Endothelial cell of umbilical vein (primary cell): ENCODE data around the gene HTT-AS. TPM values are rescaled to one million over a fixed set of nuclear protein-coding genes. Genes with fewer than 3 reads are reported as not detected.

ENCODE experiments used
- BruUV-seq: library from RNA; stranded (reverse); fragments of 400-500 nt; replicated peaks from 2 replicates; lab custom pipeline; 2021; lab: Mats Ljungman, UMichigan
- CTCF ChIA-PET: fragments of 300-600, 350-600 bp; sonication (Branson Sonifier 250); formaldehyde crosslinking; loops from one replicate; lab custom pipeline; 2021; ENCODE audit warnings: antibody characterized with exemption, inconsistent platforms; lab: Charles Lee
- POLR2A ChIA-PET: fragments of 300-600, 350-600 bp; sonication (Branson Sonifier 250); formaldehyde crosslinking; loops from one replicate; lab custom pipeline; 2021; ENCODE audit warnings: antibody characterized with exemption, inconsistent platforms; lab: Charles Lee
- DNase-seq: peaks from one replicate; pipeline ENCODE4 v3.0.0-alpha.2; 2011; ENCODE audit warnings: low read depth, low spot score
- FAIRE-seq: peaks from 2 replicates; lab custom pipeline; 2011; peaks lifted over from hg19 to GRCh38; lab: Jason Lieb, UNC
- H2AFZ ChIP-seq: 2 replicates; pipeline ENCODE4 v1.6.0; 2012; ENCODE audit warnings: low read depth, low read length, control low read depth, inconsistent platforms
- H3K27ac ChIP-seq: 2 replicates; pipeline ENCODE4 v1.5.1; 2011; ENCODE audit warnings: low read depth, mild to moderate bottlenecking, control low read depth, low read length, moderate library complexity; ENCODE audit not compliant: insufficient read depth
- H3K27me3 ChIP-seq, 2 experiments: 2 replicates each; pipeline versions ENCODE4 v1.6.0 to v1.6.1; 2011; ENCODE audit warnings: low read length in 2 of 2, mixed read lengths in 1 of 2; ENCODE audit not compliant: control insufficient read depth in 2 of 2, insufficient read depth in 2 of 2
- H3K36me3 ChIP-seq, 2 experiments: 2 replicates in 1 of 2; 3 replicates in 1 of 2; pipeline ENCODE4 v1.5.1; 2011; ENCODE audit warnings: low read length in 2 of 2, mild to moderate bottlenecking in 1 of 2, moderate library complexity in 1 of 2; ENCODE audit not compliant: control insufficient read depth in 2 of 2, insufficient read depth in 2 of 2; ENCODE audit errors: extremely low read depth in 1 of 2
- H3K4me1 ChIP-seq: 3 replicates; pipeline ENCODE4 v1.5.1; 2011; ENCODE audit warnings: mild to moderate bottlenecking, low read length; ENCODE audit not compliant: control insufficient read depth, insufficient read depth; ENCODE audit errors: extremely low read depth
- H3K4me2 ChIP-seq: 2 replicates; pipeline ENCODE4 v1.6.1; 2011; ENCODE audit warnings: low read length, control low read depth, mixed read lengths; ENCODE audit not compliant: insufficient read depth
- H3K4me3 ChIP-seq, 3 experiments: fragments of 200-600 bp in 1 of 3; sonication (generic), shearing (Covaris generic) in 1 of 3; replicated peaks in 1 of 3; 2 replicates each; pipeline ENCODE4 v1.5.1; 2011 to 2016; ENCODE audit warnings: control low read depth in 3 of 3, low read length in 3 of 3, mild to moderate bottlenecking in 2 of 3, inconsistent platforms in 1 of 3, low read depth in 1 of 3, moderate library complexity in 1 of 3; ENCODE audit not compliant: insufficient read depth in 1 of 3
- H3K79me2 ChIP-seq: 2 replicates; pipeline ENCODE4 v1.6.0; 2012; ENCODE audit warnings: low read length, inconsistent platforms; ENCODE audit not compliant: control insufficient read depth, insufficient read depth
- H3K9ac ChIP-seq: replicated peaks from 2 replicates; pipeline ENCODE3; 2011; ENCODE audit warnings: low read length, control low read depth; ENCODE audit not compliant: insufficient read depth; ENCODE audit errors: extremely low read depth
- H3K9me1 ChIP-seq: replicated peaks from 3 replicates; pipeline ENCODE4 v1.6.0; 2011; ENCODE audit warnings: mild to moderate bottlenecking, low read length; ENCODE audit not compliant: control insufficient read depth, insufficient read depth; ENCODE audit errors: extremely low read depth
- H3K9me3 ChIP-seq: replicated peaks from 2 replicates; pipeline ENCODE4 v1.5.1; 2012; ENCODE audit warnings: low read length, inconsistent platforms; ENCODE audit not compliant: control insufficient read depth, insufficient read depth
- H4K20me1 ChIP-seq: replicated peaks from 2 replicates; pipeline ENCODE3; 2011; ENCODE audit warnings: mild to moderate bottlenecking, low read length; ENCODE audit not compliant: control insufficient read depth, insufficient read depth; ENCODE audit errors: extremely low read depth
- EZH2 ChIP-seq: IDR thresholded peaks from 2 replicates; pipeline ENCODE4 v1.6.1; 2012; ENCODE audit warnings: borderline replicate concordance, low read depth, mild to moderate bottlenecking, moderate library complexity, low read length, inconsistent platforms; ENCODE audit not compliant: severe bottlenecking
- FOS ChIP-seq: IDR thresholded peaks from 2 replicates; pipeline ENCODE4 v1.6.1; 2011; ENCODE audit warnings: mild to moderate bottlenecking, low read length, moderate library complexity, borderline replicate concordance; ENCODE audit not compliant: insufficient read depth
- GATA2 ChIP-seq: IDR thresholded peaks from 2 replicates; pipeline ENCODE4 v1.7.0; 2011; ENCODE audit warnings: low read depth, mild to moderate bottlenecking, moderate library complexity, mixed read lengths, low read length; ENCODE audit not compliant: insufficient read length, insufficient read depth
- JUN ChIP-seq: IDR thresholded peaks from 2 replicates; pipeline ENCODE4 v1.6.1; 2011; ENCODE audit warnings: borderline replicate concordance, low read depth; ENCODE audit not compliant: insufficient read length, insufficient read depth
- MYC ChIP-seq: IDR thresholded peaks from one replicate; pipeline ENCODE4 v1.6.1; 2011; ENCODE audit warnings: mild to moderate bottlenecking, low read depth, low read length
- POLR2A ChIP-seq: IDR thresholded peaks from 2 replicates; pipeline ENCODE4 v1.6.1; 2012; ENCODE audit warnings: low read depth, mild to moderate bottlenecking, control low read depth, low read length
- POLR2AphosphoS5 ChIP-seq: IDR thresholded peaks from 2 replicates; pipeline ENCODE4 v1.6.1; 2012; ENCODE audit warnings: low read depth, mild to moderate bottlenecking, control low read depth, low read length, moderate library complexity; ENCODE audit not compliant: insufficient read depth
- dilution Hi-C: fragments of 300-500 bp; cut with MboI; formaldehyde crosslinking; loops from one replicate; pipeline ENCODE4 v1.15.0; 2019; ENCODE audit warnings: low sequenced_read_pairs; ENCODE audit not compliant: extremely low pct_ligation_motif_present
- intact Hi-C: fragments of 100-400 bp; cut with micrococcal nuclease; formaldehyde crosslinking; loops from one replicate; pipeline ENCODE4 v1.10.0; 2022
- polyA plus RNA-seq, 4 experiments: library from polyadenylated mRNA; depleted of rRNA in 3 of 4; stranded (reverse) in 3 of 4; unstranded in 1 of 4; fragments of >200 nt; gene quantifications; 2 replicates each; pipeline versions ENCODE4 v1.2.1 to v1.2.3, GENCODE V29; 2011 to 2012; ENCODE audit warnings: missing spikeins in 1 of 4
- total RNA-seq: library from RNA; stranded (reverse); gene quantifications from 2 replicates; pipeline ENCODE4 v1.2.3, GENCODE V29; 2021
- TF ChIP-seq, protein P1 (sequence below): IDR thresholded peaks from 2 replicates; pipeline ENCODE4 v1.6.1; 2011; ENCODE audit not compliant: insufficient read depth, insufficient read length
- TF ChIP-seq, protein P2 (sequence below), 2 donors: IDR thresholded peaks; 1 replicate in 1 of 2; 2 replicates in 1 of 2; pipeline ENCODE4 v1.5.1; 2011; ENCODE audit warnings: low read length in 2 of 2, mild to moderate bottlenecking in 2 of 2, moderate library complexity in 2 of 2, control low read depth in 1 of 2, inconsistent platforms in 1 of 2, low read depth in 1 of 2; ENCODE audit not compliant: insufficient read depth in 1 of 2; ENCODE audit errors: extremely low read depth in 1 of 2

Gene HTT-AS
- total and polyA plus RNA-seq, 2 donors (not counting 3 experiments of a cell fraction or from before 2014, with no cell fraction given): not detected

DNA sequence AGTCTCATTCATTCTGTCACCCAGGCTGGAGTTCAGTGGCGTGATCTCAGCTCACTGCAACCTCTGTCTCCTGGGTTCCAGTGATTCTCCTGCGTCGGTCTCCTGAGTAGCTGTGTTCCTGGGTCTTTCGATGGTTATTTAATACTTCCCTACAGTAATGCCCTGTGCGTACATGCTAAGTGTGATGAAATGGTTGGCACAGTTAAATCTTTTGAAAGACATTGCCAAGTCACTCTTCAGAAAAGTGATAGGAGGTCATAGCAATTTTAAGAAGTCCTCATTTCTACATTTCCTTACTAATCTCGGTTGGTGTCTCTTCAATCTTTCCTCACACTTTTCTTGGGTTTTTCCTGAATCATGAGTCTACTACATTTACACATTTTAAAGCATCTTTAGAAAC is 14.4 kb downstream of the HTT-AS start:
- CTCF ChIA-PET: interaction anchor here (0.7 to 2.1 kb wide), 2 partner anchors 13 to 415 kb away, joined by 3 to 6 read pairs; no protein-coding TSS in a partner anchor
- no peak for DNase-seq
- FAIRE-seq: no peak

DNA sequence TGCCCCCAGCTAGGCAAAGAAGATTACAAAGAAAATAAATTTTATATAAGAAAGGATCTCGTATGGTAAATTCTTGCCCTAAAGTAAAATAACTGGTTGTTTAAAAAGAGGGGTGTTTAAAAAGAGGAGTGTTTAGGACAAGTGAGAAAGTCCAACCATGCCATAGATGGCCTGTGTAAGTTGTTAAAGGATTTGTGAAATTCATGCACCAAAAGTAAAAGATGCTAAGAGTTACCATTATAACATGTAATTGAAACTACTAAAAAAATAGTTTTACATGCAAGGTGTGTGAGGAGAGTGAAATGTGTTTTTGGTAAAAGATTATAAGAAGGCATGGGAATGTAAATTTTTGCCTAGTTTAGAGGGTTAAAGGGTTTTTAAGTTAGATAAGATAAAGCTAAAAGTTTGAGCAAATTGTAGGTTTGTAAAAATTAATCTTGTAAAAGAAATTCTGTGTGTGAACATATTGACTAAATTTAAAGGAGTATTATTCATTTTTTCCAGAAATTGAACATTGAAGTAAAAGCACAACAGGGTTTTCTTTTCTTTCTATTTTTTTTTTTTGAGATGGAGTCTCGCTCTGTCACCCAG is 20.1 kb downstream of the HTT-AS start:
- FAIRE-seq (no peak), DNase-seq (no peak)
- H3K27me3 ChIP-seq: no peaks in the 10 kb centered on the region
- H2AFZ ChIP-seq: no peak overlapping the region
- no peak overlapping the region for H3K27ac ChIP-seq
- no peaks in the 10 kb centered on the region for H3K36me3 ChIP-seq
- POLR2A ChIA-PET: no interaction called here
- TF ChIP-seq GATA2 (no peak), FOS (no peak), JUN (no peak), POLR2AphosphoS5 (no peak), POLR2A (no peak), MYC (no peak), EZH2 (no peak)
- TF ChIP-seq, protein P1, sequence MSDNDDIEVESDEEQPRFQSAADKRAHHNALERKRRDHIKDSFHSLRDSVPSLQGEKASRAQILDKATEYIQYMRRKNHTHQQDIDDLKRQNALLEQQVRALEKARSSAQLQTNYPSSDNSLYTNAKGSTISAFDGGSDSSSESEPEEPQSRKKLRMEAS: no peak
- TF ChIP-seq, protein P2, sequence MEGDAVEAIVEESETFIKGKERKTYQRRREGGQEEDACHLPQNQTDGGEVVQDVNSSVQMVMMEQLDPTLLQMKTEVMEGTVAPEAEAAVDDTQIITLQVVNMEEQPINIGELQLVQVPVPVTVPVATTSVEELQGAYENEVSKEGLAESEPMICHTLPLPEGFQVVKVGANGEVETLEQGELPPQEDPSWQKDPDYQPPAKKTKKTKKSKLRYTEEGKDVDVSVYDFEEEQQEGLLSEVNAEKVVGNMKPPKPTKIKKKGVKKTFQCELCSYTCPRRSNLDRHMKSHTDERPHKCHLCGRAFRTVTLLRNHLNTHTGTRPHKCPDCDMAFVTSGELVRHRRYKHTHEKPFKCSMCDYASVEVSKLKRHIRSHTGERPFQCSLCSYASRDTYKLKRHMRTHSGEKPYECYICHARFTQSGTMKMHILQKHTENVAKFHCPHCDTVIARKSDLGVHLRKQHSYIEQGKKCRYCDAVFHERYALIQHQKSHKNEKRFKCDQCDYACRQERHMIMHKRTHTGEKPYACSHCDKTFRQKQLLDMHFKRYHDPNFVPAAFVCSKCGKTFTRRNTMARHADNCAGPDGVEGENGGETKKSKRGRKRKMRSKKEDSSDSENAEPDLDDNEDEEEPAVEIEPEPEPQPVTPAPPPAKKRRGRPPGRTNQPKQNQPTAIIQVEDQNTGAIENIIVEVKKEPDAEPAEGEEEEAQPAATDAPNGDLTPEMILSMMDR (IDR thresholded peaks at IDR 0.05; ENCODE audit: extremely low read depth in 1 of 2, insufficient read depth in 1 of 2, low read depth in 1 of 2, low read length in 2 of 2): no peak
- no peaks in the 10 kb centered on the region for H3K9me1 ChIP-seq
- H3K9me3 ChIP-seq: no peaks in the 10 kb centered on the region
- H4K20me1 ChIP-seq: no peaks in the 10 kb centered on the region
- H3K79me2 ChIP-seq: no peaks in the 10 kb centered on the region
- dilution Hi-C loops (no loop called here), intact Hi-C loops (no loop called here)
- H3K4me1 ChIP-seq: no peaks in the 10 kb centered on the region
- no TSS peak for BruUV-seq
- CTCF ChIA-PET: no interaction called here
- no peak overlapping the region for H3K4me2 ChIP-seq
- no peak overlapping the region for H3K4me3 ChIP-seq
- H3K9ac ChIP-seq: no peak overlapping the region

More for the DNA sequence above, 14.4 kb downstream of the HTT-AS start:
- Histone ChIP-seq H3K36me3 (no peaks in the 10 kb centered on the region), H3K27me3 (peaks cover 0 to 2% of the 10 kb centered on the region in 2 experiments), H2AFZ (no peak overlapping the region), H4K20me1 (no peaks in the 10 kb centered on the region), H3K9me3 (no peaks in the 10 kb centered on the region), H3K4me3 (no peak overlapping the region), H3K9ac (no peak overlapping the region), H3K4me1 (no peaks in the 10 kb centered on the region), H3K4me2 (no peak overlapping the region), H3K9me1 (no peaks in the 10 kb centered on the region), H3K79me2 (no peaks in the 10 kb centered on the region), H3K27ac (no peak overlapping the region)
- dilution Hi-C loops: no loop called here
- TF ChIP-seq JUN: no peak
- no peak for TF ChIP-seq MYC
- TF ChIP-seq, protein P1: no peak
- no peak for TF ChIP-seq FOS
- TF ChIP-seq POLR2AphosphoS5: no peak
- intact Hi-C loops: no loop called here
- no TSS peak for BruUV-seq
- POLR2A ChIA-PET: no interaction called here
